ENCODE results near the gene LRP5. TPM values are rescaled to one million over a fixed set of nuclear protein-coding genes. Genes with fewer than 3 reads are reported as not detected.

LRP5 gene
- polyA plus RNA-seq, 1 donor (not counting 4 experiments of a cell fraction or from before 2014, with no cell fraction given), result 6.6 TPM

GRCh38 chr11:68397256-68397655 is 84.9 kb downstream of the LRP5 start:
- H3K79me2 ChIP-seq (ENCODE audit: control insufficient read depth, insufficient read depth, low read length), result no peaks in the 10 kb centered on the region
- no peak overlapping the region for H2AFZ ChIP-seq (ENCODE audit: control insufficient read depth, low read length)
- dilution Hi-C loops (cut with MboI; ENCODE audit: extremely low pct_ligation_motif_present, low sequenced_read_pairs), result no loop called here
- no peak overlapping the region for H3K27ac ChIP-seq (ENCODE audit: control insufficient read depth, insufficient read depth, low read length)
- no peaks in the 10 kb centered on the region for H3K9me3 ChIP-seq (ENCODE audit: control insufficient read depth, low read depth, low read length)
- no peaks in the 10 kb centered on the region for H3K4me1 ChIP-seq (ENCODE audit: control insufficient read depth, extremely low read depth, insufficient read depth, low read length)
- H3K4me2 ChIP-seq (ENCODE audit: control insufficient read depth, extremely low read depth, insufficient read depth, low read depth, low read length), result no peak overlapping the region
- DNase-seq (ENCODE audit: low read depth, low spot score) (no peak), FAIRE-seq (no peak)
- H3K9ac ChIP-seq (ENCODE audit: control insufficient read depth, extremely low read depth, insufficient read depth, low read length), result no peak overlapping the region
- no peaks in the 10 kb centered on the region for H3K9me1 ChIP-seq (ENCODE audit: control insufficient read depth, extremely low read depth, insufficient read depth, low read length)
- H3K27me3 ChIP-seq (ENCODE audit: control insufficient read depth, extremely low read depth, insufficient read depth, low read length), result no peaks in the 10 kb centered on the region
- peaks cover 3% of the 10 kb centered on the region for H4K20me1 ChIP-seq (ENCODE audit: control insufficient read depth, extremely low read depth, insufficient read depth, low read length)
- H3K36me3 ChIP-seq (ENCODE audit: control insufficient read depth in 2 of 2, extremely low read depth in 1 of 2, insufficient read depth in 2 of 2, low read length in 2 of 2), result peaks cover 6% of the 10 kb centered on the region in 2 experiments
- no peak overlapping the region for H3K4me3 ChIP-seq (ENCODE audit: control insufficient read depth in 2 of 3, extremely low read depth in 1 of 3, insufficient read depth in 2 of 3, low read depth in 1 of 3, low read length in 3 of 3)
- TF ChIP-seq CTCF (optimal IDR thresholded peaks at IDR 0.05 in 1 of 3, IDR thresholded peaks at IDR 0.05 in 1 of 3, conservative IDR thresholded peaks at IDR 0.05 in 1 of 3; ENCODE audit: extremely low read depth in 1 of 3, insufficient read depth in 2 of 3, low read length in 3 of 3) (no peak), EZH2 (IDR thresholded peaks at IDR 0.05; ENCODE audit: low read length) (no peak)

- peaks cover 8 to 15% of the 10 kb centered on the region in 2 experiments for H3K36me3 ChIP-seq (ENCODE audit: control insufficient read depth in 2 of 2, extremely low read depth in 1 of 2, insufficient read depth in 2 of 2, low read length in 2 of 2)
- no peak for TF ChIP-seq EZH2 (IDR thresholded peaks at IDR 0.05; ENCODE audit: low read length)
- no peak for TF ChIP-seq CTCF (optimal IDR thresholded peaks at IDR 0.05 in 1 of 3, IDR thresholded peaks at IDR 0.05 in 1 of 3, conservative IDR thresholded peaks at IDR 0.05 in 1 of 3; ENCODE audit: extremely low read depth in 1 of 3, insufficient read depth in 2 of 3, low read length in 3 of 3)
- no peak for DNase-seq (ENCODE audit: low read depth, low spot score)
- no peaks in the 10 kb centered on the region for H3K79me2 ChIP-seq (ENCODE audit: control insufficient read depth, insufficient read depth, low read length)
- no peak for FAIRE-seq
- dilution Hi-C loops (cut with MboI; ENCODE audit: extremely low pct_ligation_motif_present, low sequenced_read_pairs), result no loop called here
- no peaks in the 10 kb centered on the region for H3K9me1 ChIP-seq (ENCODE audit: control insufficient read depth, extremely low read depth, insufficient read depth, low read length)
- H3K27ac ChIP-seq (ENCODE audit: control insufficient read depth, insufficient read depth, low read length), result no peak overlapping the region
- no peak overlapping the region for H2AFZ ChIP-seq (ENCODE audit: control insufficient read depth, low read length)
- H3K9ac ChIP-seq (ENCODE audit: control insufficient read depth, extremely low read depth, insufficient read depth, low read length), result no peak overlapping the region
- no peaks in the 10 kb centered on the region for H3K9me3 ChIP-seq (ENCODE audit: control insufficient read depth, low read depth, low read length)
- no peak overlapping the region for H3K4me2 ChIP-seq (ENCODE audit: control insufficient read depth, extremely low read depth, insufficient read depth, low read depth, low read length)
- H4K20me1 ChIP-seq (ENCODE audit: control insufficient read depth, extremely low read depth, insufficient read depth, low read length), result peaks cover 3% of the 10 kb centered on the region
- H3K4me3 ChIP-seq (ENCODE audit: control insufficient read depth in 2 of 3, extremely low read depth in 1 of 3, insufficient read depth in 2 of 3, low read depth in 1 of 3, low read length in 3 of 3), result no peak overlapping the region
- no peaks in the 10 kb centered on the region for H3K4me1 ChIP-seq (ENCODE audit: control insufficient read depth, extremely low read depth, insufficient read depth, low read length)
- H3K27me3 ChIP-seq (ENCODE audit: control insufficient read depth, extremely low read depth, insufficient read depth, low read length), result no peaks in the 10 kb centered on the region
Measured at GRCh38 chr11:68398995-68399851, 86.8 kb downstream of the LRP5 start.

All from keratinocyte (primary cell).